ENCODE results near the gene SLC29A3.
A peak's percentile ranks its signal among the peaks of the same experiment; 100 is the strongest.

SLC29A3 gene

DNA sequence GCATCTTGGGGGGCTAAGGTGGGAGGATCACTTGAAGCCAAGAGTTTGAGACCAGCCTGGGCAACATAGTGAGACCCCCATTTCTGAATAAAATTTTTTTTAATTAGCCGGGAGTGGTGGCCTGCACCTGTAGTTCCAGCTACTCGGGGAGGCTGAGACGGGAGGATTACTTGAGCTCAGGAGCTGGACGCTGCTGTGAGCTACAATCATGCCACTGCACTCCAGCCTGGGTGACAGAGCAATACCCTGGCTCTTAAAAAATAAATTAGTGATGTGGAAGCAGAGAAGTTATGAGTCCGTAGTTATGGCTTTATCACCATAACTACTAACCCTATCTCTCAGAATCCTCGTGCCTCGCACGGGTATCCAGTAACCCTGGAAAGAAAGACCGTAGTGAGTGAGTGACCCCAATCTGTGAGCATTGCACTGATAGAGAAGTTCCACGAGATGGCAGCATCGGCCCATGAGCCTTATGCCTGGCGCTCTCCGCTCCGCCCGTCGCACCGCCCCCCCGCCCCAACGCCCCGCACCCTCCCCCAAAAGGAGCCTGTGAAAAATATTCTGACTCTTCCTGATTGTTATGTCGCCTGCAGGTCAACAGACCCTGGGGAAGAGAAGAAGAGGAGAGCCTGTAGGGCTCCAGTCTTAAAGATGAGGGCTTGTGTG lies 4.9 kb upstream of the SLC29A3 start:
- H3K36me3 ChIP-seq, result no peaks in the 10 kb centered on the region
- H3K27ac ChIP-seq, result no peak overlapping the region
- H3K9me3 ChIP-seq, result no peaks in the 10 kb centered on the region
- H3K4me3 ChIP-seq (ENCODE audit: low read depth in 1 of 2, low read length in 1 of 2), result no peak overlapping the region
- H3K27me3 ChIP-seq, result no peaks in the 10 kb centered on the region
- TF ChIP-seq, protein P1, sequence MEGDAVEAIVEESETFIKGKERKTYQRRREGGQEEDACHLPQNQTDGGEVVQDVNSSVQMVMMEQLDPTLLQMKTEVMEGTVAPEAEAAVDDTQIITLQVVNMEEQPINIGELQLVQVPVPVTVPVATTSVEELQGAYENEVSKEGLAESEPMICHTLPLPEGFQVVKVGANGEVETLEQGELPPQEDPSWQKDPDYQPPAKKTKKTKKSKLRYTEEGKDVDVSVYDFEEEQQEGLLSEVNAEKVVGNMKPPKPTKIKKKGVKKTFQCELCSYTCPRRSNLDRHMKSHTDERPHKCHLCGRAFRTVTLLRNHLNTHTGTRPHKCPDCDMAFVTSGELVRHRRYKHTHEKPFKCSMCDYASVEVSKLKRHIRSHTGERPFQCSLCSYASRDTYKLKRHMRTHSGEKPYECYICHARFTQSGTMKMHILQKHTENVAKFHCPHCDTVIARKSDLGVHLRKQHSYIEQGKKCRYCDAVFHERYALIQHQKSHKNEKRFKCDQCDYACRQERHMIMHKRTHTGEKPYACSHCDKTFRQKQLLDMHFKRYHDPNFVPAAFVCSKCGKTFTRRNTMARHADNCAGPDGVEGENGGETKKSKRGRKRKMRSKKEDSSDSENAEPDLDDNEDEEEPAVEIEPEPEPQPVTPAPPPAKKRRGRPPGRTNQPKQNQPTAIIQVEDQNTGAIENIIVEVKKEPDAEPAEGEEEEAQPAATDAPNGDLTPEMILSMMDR (IDR thresholded peaks at IDR 0.05), result peak; percentile 86
- H3K4me1 ChIP-seq (ENCODE audit: control insufficient read depth in 1 of 2, insufficient read depth in 1 of 2, low read depth in 1 of 2, low read length in 1 of 2), result peaks cover 11 to 22% of the 10 kb centered on the region in 2 experiments

DNA sequence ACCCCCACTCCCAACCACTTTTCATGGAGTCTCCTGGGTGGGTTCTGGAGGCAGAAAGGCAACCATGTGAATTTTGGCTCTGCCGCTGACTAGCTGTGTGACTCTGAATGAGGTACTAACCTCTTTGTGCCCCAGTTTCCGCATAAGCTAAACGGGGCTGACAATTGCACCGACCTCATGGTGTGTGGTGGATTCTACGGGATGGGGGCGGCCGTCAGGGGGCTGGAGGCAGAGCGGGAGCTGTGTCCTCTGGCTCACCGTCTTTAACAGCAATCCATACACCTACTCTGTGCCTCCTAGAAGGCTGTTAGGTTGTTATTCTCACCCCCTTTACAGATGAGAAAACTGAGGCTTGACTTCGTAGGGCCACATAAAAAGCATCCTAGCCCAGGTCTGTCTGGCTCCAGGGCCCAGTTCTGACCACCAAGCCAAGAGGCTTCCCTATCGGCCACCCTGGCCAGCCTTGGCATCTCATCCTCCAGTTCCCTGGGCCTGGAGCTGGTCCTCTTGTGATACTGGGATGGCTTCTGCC lies 4.3 kb upstream of the SLC29A3 start:
- H3K36me3 ChIP-seq, result no peaks in the 10 kb centered on the region
- peaks cover 11 to 28% of the 10 kb centered on the region in 2 experiments for H3K4me1 ChIP-seq (ENCODE audit: control insufficient read depth in 1 of 2, insufficient read depth in 1 of 2, low read depth in 1 of 2, low read length in 1 of 2)
- H3K9me3 ChIP-seq, result no peaks in the 10 kb centered on the region
- TF ChIP-seq, protein P1 (IDR thresholded peaks at IDR 0.05), result no peak
- H3K27ac ChIP-seq, result no peak overlapping the region
- H3K4me3 ChIP-seq (ENCODE audit: low read depth in 1 of 2, low read length in 1 of 2), result no peak overlapping the region
- H3K27me3 ChIP-seq, result no peaks in the 10 kb centered on the region

DNA sequence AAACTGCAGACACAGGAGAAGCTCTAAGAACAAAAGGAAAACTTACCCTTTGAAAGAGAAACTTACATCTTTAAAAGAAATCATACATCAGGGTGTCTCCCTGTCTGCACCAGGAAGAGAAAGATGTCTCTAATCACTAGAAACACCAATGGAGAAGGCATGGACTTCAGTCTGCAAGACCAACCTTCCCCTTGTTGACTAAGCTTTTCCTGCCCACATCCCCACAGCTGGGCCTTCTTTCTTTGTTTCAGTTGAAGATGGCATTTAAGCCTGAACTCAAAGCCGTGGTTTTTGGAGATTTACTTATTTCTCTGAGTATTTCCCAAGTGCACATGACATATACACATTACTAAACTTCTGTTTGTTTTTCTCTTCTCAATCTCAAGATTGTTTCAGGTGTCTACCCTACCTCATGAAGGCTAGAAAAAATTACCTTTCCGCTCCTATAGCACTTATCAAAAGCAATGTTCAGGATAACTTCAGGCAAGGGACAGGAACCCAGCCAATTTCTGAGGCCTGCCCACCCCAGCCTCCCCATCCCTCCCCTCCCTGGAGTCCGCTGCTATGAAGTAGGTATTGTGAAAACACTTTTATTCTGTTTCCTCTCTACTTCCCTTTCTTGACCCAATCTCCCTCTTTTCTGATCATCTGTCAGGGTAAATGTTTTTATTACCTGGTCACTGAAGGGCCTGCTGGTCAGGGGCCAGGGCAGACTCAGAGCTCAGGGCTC lies 2.8 kb upstream of the SLC29A3 start:
- H3K4me3 ChIP-seq (ENCODE audit: low read depth in 1 of 2, low read length in 1 of 2), result no peak overlapping the region
- TF ChIP-seq, protein P1 (IDR thresholded peaks at IDR 0.05), result no peak
- no peak overlapping the region for H3K27ac ChIP-seq

DNA sequence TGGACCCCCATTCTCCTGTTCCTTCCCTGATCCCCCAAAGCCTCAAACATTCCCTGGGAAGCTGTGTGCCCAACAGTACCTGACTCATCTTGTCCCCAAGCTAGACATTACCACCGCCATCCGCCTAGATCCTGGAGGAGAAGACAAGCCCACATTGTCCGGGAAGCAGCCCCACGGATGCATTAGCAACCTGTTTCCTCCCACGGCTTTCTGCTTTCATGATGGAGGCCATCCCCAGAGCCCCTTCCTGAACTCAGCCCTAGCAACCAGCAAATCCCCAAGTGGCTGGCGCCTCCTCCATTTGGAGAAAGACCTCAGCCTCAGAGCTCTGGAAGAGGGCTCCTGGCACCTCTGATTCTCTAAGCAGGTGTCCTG lies 2.3 kb upstream of the SLC29A3 start:
- Histone ChIP-seq H3K4me3 (ENCODE audit: low read depth in 1 of 2, low read length in 1 of 2) (no peak overlapping the region), H3K27me3 (no peaks in the 10 kb centered on the region), H3K27ac (no peak overlapping the region), H3K36me3 (no peaks in the 10 kb centered on the region), H3K9me3 (no peaks in the 10 kb centered on the region), H3K4me1 (ENCODE audit: control insufficient read depth in 1 of 2, insufficient read depth in 1 of 2, low read depth in 1 of 2, low read length in 1 of 2) (peaks cover 11 to 28% of the 10 kb centered on the region in 2 experiments)
- TF ChIP-seq, protein P1 (IDR thresholded peaks at IDR 0.05), result no peak

More for the DNA sequence above, 2.8 kb upstream of the SLC29A3 start:
- peaks cover 11 to 28% of the 10 kb centered on the region in 2 experiments for H3K4me1 ChIP-seq (ENCODE audit: control insufficient read depth in 1 of 2, insufficient read depth in 1 of 2, low read depth in 1 of 2, low read length in 1 of 2)
- H3K36me3 ChIP-seq, result no peaks in the 10 kb centered on the region
- H3K27me3 ChIP-seq, result no peaks in the 10 kb centered on the region
- no peaks in the 10 kb centered on the region for H3K9me3 ChIP-seq

DNA sequence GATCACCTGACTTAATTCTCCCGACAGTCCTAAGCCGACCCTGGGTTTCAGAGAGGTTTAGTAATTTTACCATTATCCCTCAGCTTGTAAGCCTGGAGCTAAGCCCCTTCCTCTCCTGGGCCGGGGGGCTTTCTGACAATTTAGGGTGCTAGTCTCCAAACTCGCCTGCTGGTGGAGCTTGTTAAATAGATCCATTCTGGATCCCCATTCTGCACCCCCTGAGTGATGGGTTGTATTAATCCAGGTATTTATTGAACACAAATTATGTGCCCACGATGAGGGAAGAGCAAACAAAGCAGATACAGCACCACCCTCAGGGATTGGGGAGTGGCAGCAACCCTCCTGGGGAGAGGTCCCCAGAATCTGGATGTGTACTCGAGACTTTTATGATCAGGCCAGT lies 1.3 kb upstream of the SLC29A3 start:
- TF ChIP-seq, protein P1 (IDR thresholded peaks at IDR 0.05), result no peak
- no peaks in the 10 kb centered on the region for H3K27me3 ChIP-seq
- no peaks in the 10 kb centered on the region for H3K9me3 ChIP-seq
- H3K4me1 ChIP-seq (ENCODE audit: control insufficient read depth in 1 of 2, insufficient read depth in 1 of 2, low read depth in 1 of 2, low read length in 1 of 2), result peaks cover 11 to 29% of the 10 kb centered on the region in 2 experiments
- no peak overlapping the region for H3K4me3 ChIP-seq (ENCODE audit: low read depth in 1 of 2, low read length in 1 of 2)
- no peak overlapping the region for H3K27ac ChIP-seq
- no peaks in the 10 kb centered on the region for H3K36me3 ChIP-seq

Measured in neutrophil (primary cell).